HepG2 (cell line): ENCODE results near the gene HS6ST2.

Experiments
- CREM ChIP-seq, 2 experiments: sonication (generic) in 1 of 2; formaldehyde crosslinking in 1 of 2; IDR thresholded peaks; 2 replicates each; pipeline versions ENCODE4 v1.4.0 to v1.6.1; 2016 to 2020; ENCODE audit warnings: antibody characterized with exemption in 1 of 2, mild to moderate bottlenecking in 1 of 2, missing genetic modification reagents in 1 of 2
- HDAC6 ChIP-seq: fragments of 200-600 bp; sonication (generic); IDR thresholded peaks from 2 replicates; pipeline ENCODE4 v1.7.0; 2017; ENCODE audit warnings: mild to moderate bottlenecking, antibody characterized with exemption, low read length, low read depth
- JUND ChIP-seq: sonication (generic); formaldehyde crosslinking; IDR thresholded peaks from 2 replicates; pipeline ENCODE4 v1.8.0; 2022; ENCODE audit warnings: mild to moderate bottlenecking, missing genetic modification reagents
- TF ChIP-seq, protein P1 (sequence below): sonication (generic); formaldehyde crosslinking; IDR thresholded peaks from 2 replicates; pipeline ENCODE4 v1.8.0; 2022; ENCODE audit warnings: mild to moderate bottlenecking, missing genetic modification reagents; ENCODE audit not compliant: insufficient replicate concordance
- TF ChIP-seq, protein P2 (sequence below): IDR thresholded peaks from 2 replicates; pipeline ENCODE4 v1.6.1; 2012; ENCODE audit warnings: inconsistent platforms

- TF ChIP-seq, protein P1, sequence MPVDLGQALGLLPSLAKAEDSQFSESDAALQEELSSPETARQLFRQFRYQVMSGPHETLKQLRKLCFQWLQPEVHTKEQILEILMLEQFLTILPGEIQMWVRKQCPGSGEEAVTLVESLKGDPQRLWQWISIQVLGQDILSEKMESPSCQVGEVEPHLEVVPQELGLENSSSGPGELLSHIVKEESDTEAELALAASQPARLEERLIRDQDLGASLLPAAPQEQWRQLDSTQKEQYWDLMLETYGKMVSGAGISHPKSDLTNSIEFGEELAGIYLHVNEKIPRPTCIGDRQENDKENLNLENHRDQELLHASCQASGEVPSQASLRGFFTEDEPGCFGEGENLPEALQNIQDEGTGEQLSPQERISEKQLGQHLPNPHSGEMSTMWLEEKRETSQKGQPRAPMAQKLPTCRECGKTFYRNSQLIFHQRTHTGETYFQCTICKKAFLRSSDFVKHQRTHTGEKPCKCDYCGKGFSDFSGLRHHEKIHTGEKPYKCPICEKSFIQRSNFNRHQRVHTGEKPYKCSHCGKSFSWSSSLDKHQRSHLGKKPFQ (CRISPR knock-in tag), result no peak
- TF ChIP-seq JUND (CRISPR knock-in tag), result no peak
- TF ChIP-seq HDAC6, result no peak
- TF ChIP-seq, protein P2, sequence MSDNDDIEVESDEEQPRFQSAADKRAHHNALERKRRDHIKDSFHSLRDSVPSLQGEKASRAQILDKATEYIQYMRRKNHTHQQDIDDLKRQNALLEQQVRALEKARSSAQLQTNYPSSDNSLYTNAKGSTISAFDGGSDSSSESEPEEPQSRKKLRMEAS, result no peak
- no peak for TF ChIP-seq CREM (IDR thresholded peaks at IDR 0.05)
- no peak for TF ChIP-seq CREM (CRISPR knock-in tag; IDR thresholded peaks at IDR 0.05)
Observed at GRCh38 chrX:132742246-132742645, 216.2 kb downstream of the HS6ST2 start.
